ENCODE results near the gene HNRNPH3. TPM values are rescaled to one million over a fixed set of nuclear protein-coding genes. Genes with fewer than 3 reads are reported as not detected.

Gene HNRNPH3
- total RNA-seq, 2 donors from 2014 or later: 29.7 to 34.8 TPM

DNA sequence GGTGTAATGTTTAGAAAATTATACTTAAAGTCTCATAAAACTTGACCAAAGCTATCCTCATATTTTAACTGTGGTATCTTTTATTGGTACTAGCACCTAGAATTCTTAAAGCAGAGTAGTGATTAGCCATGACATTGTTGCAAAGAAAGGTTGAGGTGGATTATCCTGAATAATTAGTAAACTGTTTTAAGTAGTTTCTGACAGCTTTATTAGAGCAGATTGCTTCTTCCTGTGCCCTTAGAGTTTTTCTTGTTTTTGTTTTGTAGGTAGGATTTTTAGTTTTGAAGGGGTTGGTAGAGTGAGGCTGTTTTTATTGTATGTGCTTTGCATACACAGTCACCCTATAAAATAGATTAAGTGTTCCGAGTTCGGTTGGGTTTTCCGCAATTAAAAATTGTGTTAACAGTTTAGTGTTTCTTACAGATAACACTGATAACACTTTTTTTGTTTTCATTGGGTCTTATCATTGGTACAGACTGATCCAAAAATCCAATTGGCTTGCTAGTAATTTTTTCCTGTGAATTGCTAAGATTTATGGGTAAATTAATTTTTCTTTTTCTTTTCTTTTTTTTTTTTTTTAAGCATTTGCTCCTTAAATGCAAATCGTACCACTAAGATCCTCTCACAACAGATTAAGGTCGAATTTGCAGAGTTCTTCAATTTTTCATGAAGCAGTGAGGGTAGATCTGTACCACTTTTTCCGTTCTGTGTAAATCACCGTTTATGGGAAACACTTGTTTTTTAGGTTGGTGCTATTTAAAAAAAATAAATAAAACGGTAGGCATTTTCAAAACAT, 3.0 kb downstream of the HNRNPH3 start:
- Histone ChIP-seq H3K9me3 (no peaks in the 10 kb centered on the region), H3K27me3 (no peaks in the 10 kb centered on the region), H3K27ac (peak overlapping the region; percentile 99), H3K4me1 (peaks cover 0 to 46% of the 10 kb centered on the region in 2 donors), H3K4me3 (peak overlapping the region; percentile 89 to 94), H3K36me3 (peaks cover 15% of the 10 kb centered on the region)
- DNase-seq (ENCODE audit: low spot score): no peak
- TF ChIP-seq, protein P1, sequence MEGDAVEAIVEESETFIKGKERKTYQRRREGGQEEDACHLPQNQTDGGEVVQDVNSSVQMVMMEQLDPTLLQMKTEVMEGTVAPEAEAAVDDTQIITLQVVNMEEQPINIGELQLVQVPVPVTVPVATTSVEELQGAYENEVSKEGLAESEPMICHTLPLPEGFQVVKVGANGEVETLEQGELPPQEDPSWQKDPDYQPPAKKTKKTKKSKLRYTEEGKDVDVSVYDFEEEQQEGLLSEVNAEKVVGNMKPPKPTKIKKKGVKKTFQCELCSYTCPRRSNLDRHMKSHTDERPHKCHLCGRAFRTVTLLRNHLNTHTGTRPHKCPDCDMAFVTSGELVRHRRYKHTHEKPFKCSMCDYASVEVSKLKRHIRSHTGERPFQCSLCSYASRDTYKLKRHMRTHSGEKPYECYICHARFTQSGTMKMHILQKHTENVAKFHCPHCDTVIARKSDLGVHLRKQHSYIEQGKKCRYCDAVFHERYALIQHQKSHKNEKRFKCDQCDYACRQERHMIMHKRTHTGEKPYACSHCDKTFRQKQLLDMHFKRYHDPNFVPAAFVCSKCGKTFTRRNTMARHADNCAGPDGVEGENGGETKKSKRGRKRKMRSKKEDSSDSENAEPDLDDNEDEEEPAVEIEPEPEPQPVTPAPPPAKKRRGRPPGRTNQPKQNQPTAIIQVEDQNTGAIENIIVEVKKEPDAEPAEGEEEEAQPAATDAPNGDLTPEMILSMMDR (IDR thresholded peaks at IDR 0.05): no peak

DNA sequence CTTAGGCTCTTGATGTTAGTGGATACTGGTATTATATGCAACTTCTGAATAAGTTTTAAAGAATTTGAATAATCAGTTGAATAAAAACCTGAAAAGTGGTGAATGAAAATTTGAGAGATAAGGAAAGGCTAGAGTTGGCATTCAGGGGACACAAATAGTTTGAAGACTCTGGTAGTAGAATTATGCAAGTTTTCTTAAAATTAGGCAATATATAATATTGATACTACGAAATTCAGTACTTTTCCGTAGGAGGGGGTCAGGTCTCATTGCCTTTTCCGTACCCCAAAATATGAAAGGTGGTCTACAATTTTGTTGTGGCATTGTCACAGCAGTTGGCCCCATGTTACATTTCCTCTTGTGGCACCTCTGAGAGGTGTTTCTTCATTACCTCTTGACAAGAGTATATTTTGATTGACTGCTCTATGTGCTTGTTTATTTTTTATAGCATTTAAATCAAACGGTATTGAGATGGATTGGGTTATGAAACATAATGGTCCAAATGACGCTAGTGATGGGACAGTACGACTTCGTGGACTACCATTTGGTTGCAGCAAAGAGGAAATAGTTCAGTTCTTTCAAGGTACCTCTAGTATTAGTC, 5.0 kb downstream of the HNRNPH3 start:
- DNase-seq (ENCODE audit: low spot score): no peak
- H3K36me3 ChIP-seq: peaks cover 35% of the 10 kb centered on the region
- peaks cover 0 to 37% of the 10 kb centered on the region in 2 donors for H3K4me1 ChIP-seq
- H3K9me3 ChIP-seq: no peaks in the 10 kb centered on the region
- no peak overlapping the region for H3K27ac ChIP-seq
- H3K27me3 ChIP-seq: no peaks in the 10 kb centered on the region
- no peak overlapping the region for H3K4me3 ChIP-seq
- TF ChIP-seq, protein P1 (IDR thresholded peaks at IDR 0.05): no peak

DNA sequence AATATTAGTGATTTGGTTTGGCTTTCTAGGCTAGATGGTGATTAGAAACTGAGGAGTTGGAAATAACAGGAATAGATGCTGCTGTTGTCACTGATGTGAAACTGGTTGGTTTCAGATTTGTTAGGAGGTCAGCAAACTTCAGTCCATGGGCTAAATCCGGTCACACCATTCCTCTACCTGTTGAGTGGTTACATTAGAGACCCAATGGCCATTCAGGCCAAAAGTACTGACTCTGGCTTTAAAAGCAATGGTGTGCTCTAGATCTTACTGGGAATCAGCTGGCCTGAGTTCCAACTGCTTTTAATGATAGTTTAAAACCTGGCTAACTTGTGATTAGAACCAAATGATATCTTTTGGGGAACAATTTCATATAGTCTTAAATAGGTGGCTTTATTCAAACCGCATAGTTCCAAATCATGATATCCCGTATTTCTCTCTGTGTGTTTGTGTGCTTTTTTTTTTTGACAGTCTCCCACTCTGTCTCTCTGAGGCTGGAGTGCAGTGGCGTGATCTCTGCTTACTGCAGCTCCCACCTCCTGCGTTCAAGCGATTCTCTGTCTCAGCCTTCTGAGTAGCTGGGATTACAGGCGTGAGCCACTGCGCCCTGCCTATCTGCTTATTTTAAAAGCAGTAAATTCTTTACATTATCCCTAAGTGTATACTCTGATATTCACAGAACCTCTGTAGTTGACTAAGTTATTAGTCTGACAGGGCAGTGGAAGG, 8.7 kb downstream of the HNRNPH3 start:
- Histone ChIP-seq H3K4me3 (no peak overlapping the region), H3K27me3 (no peaks in the 10 kb centered on the region), H3K27ac (no peak overlapping the region), H3K36me3 (peaks cover 69% of the 10 kb centered on the region), H3K4me1 (peaks cover 0 to 30% of the 10 kb centered on the region in 2 donors), H3K9me3 (no peaks in the 10 kb centered on the region)
- DNase-seq (ENCODE audit: low spot score): no peak
- TF ChIP-seq, protein P1 (IDR thresholded peaks at IDR 0.05): no peak

DNA sequence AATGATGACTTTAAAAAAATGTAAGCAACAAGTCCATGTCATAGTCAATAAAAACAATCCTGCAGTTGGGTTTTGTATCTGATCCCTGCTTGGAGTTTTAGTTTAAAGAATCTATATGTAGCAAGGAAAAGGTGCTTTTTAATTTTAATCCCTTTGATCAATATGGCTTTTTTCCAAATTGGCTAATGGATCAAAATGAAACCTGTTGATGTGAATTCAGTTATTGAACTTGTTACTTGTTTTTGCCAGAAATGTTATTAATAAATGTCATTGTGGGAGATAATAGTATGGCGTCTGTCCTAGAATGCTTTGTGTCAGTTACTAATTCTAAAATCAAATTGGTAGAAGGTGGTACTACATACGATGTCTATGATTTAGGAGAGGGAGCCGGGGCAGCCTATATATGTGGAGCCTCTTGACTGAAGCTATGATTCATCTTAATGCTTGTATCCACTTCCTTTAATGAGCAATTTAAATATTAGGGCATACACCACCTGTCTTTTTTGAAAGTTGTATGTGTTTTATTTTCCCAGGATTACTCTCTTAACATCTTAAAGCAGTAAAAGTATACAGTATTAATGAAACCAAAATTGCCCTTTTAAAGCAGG, 11.1 kb downstream of the HNRNPH3 start:
- TF ChIP-seq, protein P1 (IDR thresholded peaks at IDR 0.05): no peak
- peaks cover 71% of the 10 kb centered on the region for H3K36me3 ChIP-seq
- H3K27me3 ChIP-seq: no peaks in the 10 kb centered on the region

DNA sequence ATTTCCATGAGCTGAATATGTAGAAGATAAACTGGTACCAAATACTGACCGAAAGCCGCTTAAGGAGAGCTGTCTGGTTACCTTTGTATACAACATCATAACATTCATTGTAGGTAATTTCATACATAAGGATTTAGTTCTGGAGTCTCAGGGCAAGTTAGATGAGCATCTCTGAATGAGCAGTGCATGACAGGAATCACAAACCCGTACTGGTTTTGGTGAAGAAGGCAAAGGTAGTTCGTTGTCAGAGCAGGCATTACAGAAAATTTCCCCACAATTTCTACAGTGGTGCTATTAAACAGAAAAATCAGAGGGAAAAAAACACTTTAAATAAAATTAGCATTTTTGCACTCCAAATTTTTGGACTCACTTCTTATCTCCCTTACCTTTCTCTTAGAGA, 13.8 kb downstream of the HNRNPH3 start:
- no peak for DNase-seq (ENCODE audit: low spot score)
- Histone ChIP-seq H3K27ac (no peak overlapping the region), H3K27me3 (no peaks in the 10 kb centered on the region), H3K4me3 (no peak overlapping the region), H3K36me3 (peaks cover 57% of the 10 kb centered on the region), H3K9me3 (no peaks in the 10 kb centered on the region), H3K4me1 (no peaks in the 10 kb centered on the region)
- TF ChIP-seq, protein P1 (IDR thresholded peaks at IDR 0.05): no peak

More for the DNA sequence above, 11.1 kb downstream of the HNRNPH3 start:
- Histone ChIP-seq H3K4me1 (peaks cover 0 to 5% of the 10 kb centered on the region in 2 donors), H3K9me3 (no peaks in the 10 kb centered on the region), H3K4me3 (no peak overlapping the region), H3K27ac (no peak overlapping the region)
- DNase-seq (ENCODE audit: low spot score): no peak
